ENCODE measurements around the gene DKC1. TPM values are rescaled to one million over a fixed set of nuclear protein-coding genes. Genes with fewer than 3 reads are reported as not detected.

The DKC1 gene
- 67.7 and 93.3 TPM in 2 replicates for total RNA-seq (2014; rRNA removed; shearing (Covaris generic))
- total RNA-seq (2022): 134 and 138 TPM in 2 replicates
- Bru-seq, nascent RNA: percentile 96 among the genes with signal in this experiment
- percentile 97 among the genes with signal in this experiment for BruChase-seq, experiment 1, labeled RNA remaining after a 6-hour chase
- percentile 98 among the genes with signal in this experiment for BruChase-seq, experiment 2, labeled RNA remaining after a 2-hour chase
- long read RNA-seq, transcript DKC1-201 (15 exons, 2,577 nt): major isoform, 302 of 362 reads
- long read RNA-seq, partial matches to known transcripts: 22 of 362 reads
- long read RNA-seq, other reads (novel, unspliced or antisense): 35 of 362 reads

DNA sequence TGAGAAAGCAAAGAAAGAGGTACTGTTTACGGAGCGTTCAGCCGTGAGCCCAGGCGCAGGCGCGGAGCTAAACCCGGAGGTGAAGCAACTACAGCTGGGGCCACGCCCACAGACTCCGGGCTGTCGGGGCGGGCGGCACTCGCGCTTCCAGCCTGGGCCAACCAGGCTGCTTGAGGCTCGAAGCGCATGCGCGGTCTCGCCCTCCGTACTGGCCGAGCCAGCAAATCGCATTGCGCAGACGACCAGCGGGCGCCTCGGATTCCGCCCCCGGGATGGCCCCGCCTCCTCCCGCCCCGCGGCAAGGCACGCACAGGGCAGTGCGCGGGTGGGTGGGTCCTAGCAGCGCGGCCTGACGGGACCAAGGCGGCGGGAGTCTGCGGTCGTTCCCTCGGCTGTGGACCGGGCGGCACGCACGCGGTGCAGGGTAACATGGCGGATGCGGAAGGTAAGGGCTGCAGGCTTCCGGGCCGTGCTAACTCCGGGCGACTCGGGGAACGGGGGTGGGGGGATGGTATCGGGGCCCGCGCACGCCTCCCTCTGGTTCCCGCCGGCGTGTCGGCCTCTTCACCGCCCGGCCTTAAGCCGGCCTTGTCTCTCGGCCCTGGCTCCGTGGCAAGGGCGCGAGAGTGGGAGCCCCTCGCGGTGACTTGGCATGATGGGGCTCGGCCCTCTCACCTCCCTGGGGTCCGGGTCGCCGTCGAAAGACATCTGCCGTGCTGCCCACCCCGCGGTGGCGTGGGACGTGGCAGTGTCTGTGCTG, at the start of gene DKC1:
DKC1 (plus strand) TSS at position 328 of the 760 bp plus-strand sequence; CDS start at position 430, 102 bp downstream.
- ChIA-PET POLR2A (interaction anchor here (0.6 to 2.1 kb wide), 4 partner anchors 12 to 340 kb away, joined by 3 to 9 read pairs (median 4); partner anchors contain the start of gene GAB3), CTCF (ENCODE audit: unreplicated experiment) (interaction anchor here (0.8 kb wide), 1 partner anchor 10 kb away, joined by 3 read pairs; no protein-coding TSS in a partner anchor)
- Histone ChIP-seq H3K4me1 (ENCODE audit: insufficient read depth, low read length, poor library complexity, severe bottlenecking) (peaks cover 18% of the 10 kb centered on the region), H4K20me1 (ENCODE audit: insufficient read depth, low read length) (peaks cover 5% of the 10 kb centered on the region; the same call in 1 of the 2 replicates), H3K4me3 (ENCODE audit: low read depth, low read length, poor library complexity, severe bottlenecking) (peak within 1 kb of the TSS; percentile 100), H3K79me2 (ENCODE audit: insufficient read depth, low read depth, low read length) (peaks cover 44% of the 10 kb centered on the region), H3K27ac (ENCODE audit: low read depth, low read length, poor library complexity, severe bottlenecking) (peak within 1 kb of the TSS; percentile 88), H3K9me3 (ENCODE audit: low read length) (no peaks in the 10 kb centered on the region), H3K9me2 (ENCODE audit: insufficient read depth, low read length) (no peaks in the 10 kb centered on the region), H2AFZ (ENCODE audit: low read length) (peak within 1 kb of the TSS; percentile 70; the same call in 1 of the 2 replicates), H3K4me2 (ENCODE audit: low read length) (peak within 1 kb of the TSS; percentile 77), H3K36me3 (ENCODE audit: insufficient read depth, low read length) (peaks cover 38% of the 10 kb centered on the region)
- BruUV-seq (replicated peaks): no TSS peak
- intact Hi-C loops (cut with micrococcal nuclease; ENCODE audit: unreplicated experiment): loop anchor here (5.0 kb wide), 2 partner anchors 265 to 790 kb away; partner anchors contain the start of genes FUNDC2, HCFC1 and TMEM187
- no peak for TF ChIP-seq EZH2phosphoT487 (IDR thresholded peaks at IDR 0.05; ENCODE audit: borderline replicate concordance, low read depth, low read length)
- TF ChIP-seq, protein P1, sequence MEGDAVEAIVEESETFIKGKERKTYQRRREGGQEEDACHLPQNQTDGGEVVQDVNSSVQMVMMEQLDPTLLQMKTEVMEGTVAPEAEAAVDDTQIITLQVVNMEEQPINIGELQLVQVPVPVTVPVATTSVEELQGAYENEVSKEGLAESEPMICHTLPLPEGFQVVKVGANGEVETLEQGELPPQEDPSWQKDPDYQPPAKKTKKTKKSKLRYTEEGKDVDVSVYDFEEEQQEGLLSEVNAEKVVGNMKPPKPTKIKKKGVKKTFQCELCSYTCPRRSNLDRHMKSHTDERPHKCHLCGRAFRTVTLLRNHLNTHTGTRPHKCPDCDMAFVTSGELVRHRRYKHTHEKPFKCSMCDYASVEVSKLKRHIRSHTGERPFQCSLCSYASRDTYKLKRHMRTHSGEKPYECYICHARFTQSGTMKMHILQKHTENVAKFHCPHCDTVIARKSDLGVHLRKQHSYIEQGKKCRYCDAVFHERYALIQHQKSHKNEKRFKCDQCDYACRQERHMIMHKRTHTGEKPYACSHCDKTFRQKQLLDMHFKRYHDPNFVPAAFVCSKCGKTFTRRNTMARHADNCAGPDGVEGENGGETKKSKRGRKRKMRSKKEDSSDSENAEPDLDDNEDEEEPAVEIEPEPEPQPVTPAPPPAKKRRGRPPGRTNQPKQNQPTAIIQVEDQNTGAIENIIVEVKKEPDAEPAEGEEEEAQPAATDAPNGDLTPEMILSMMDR (conservative IDR thresholded peaks at IDR 0.05; ENCODE audit: low read length): no peak
- peak; percentile 96 for DNase-seq (ENCODE audit: low spot score)

GRCh38 chrX:154714925-154715324, 47.7 kb upstream of the DKC1 start:
- H4K20me1 ChIP-seq (ENCODE audit: insufficient read depth, low read length): no peaks in the 10 kb centered on the region
- no peaks in the 10 kb centered on the region for H3K79me2 ChIP-seq (ENCODE audit: insufficient read depth, low read depth, low read length)
- POLR2A ChIA-PET: no interaction called here
- no TSS peak for BruUV-seq (replicated peaks)
- no peak for TF ChIP-seq EZH2phosphoT487 (IDR thresholded peaks at IDR 0.05; ENCODE audit: borderline replicate concordance, low read depth, low read length)
- TF ChIP-seq, protein P1 (conservative IDR thresholded peaks at IDR 0.05; ENCODE audit: low read length): peak; percentile 82
- H3K4me2 ChIP-seq (ENCODE audit: low read length): no peak overlapping the region
- no peak overlapping the region for H3K27ac ChIP-seq (ENCODE audit: low read depth, low read length, poor library complexity, severe bottlenecking)
- H3K4me3 ChIP-seq (ENCODE audit: low read depth, low read length, poor library complexity, severe bottlenecking): no peak overlapping the region
- H3K36me3 ChIP-seq (ENCODE audit: insufficient read depth, low read length): no peaks in the 10 kb centered on the region
- CTCF ChIA-PET (ENCODE audit: unreplicated experiment): no interaction called here
- H3K9me2 ChIP-seq (ENCODE audit: insufficient read depth, low read length): no peaks in the 10 kb centered on the region
- peak; percentile 47 for DNase-seq (ENCODE audit: low spot score)
- H3K4me1 ChIP-seq (ENCODE audit: insufficient read depth, low read length, poor library complexity, severe bottlenecking): peaks cover 21% of the 10 kb centered on the region
- no peaks in the 10 kb centered on the region for H3K9me3 ChIP-seq (ENCODE audit: low read length)
- no peak overlapping the region for H2AFZ ChIP-seq (ENCODE audit: low read length)
- intact Hi-C loops (cut with micrococcal nuclease; ENCODE audit: unreplicated experiment): no loop called here

All from OCI-LY7 (cell line).